SH-SY5Y (cell line): ENCODE data around the gene VWC2L.

ENCODE experiments used
- GATA2 ChIP-seq: IDR thresholded peaks from 2 replicates; pipeline ENCODE4 v1.6.1; 2011; ENCODE audit warnings: mild to moderate bottlenecking, low read depth, low read length
- GATA3 ChIP-seq: IDR thresholded peaks from 2 replicates; pipeline ENCODE4 v1.6.1; 2011; ENCODE audit warnings: low read depth, mild to moderate bottlenecking, low read length, moderate library complexity

GRCh38 chr2:214558341-214558740, 147.5 kb downstream of the VWC2L start:
- TF ChIP-seq GATA2 = no peak
- TF ChIP-seq GATA3 = no peak
